Measurements from ENCODE around the gene SMTNL1.

The SMTNL1 gene

GRCh38 chr11:57499413-57499982, 37.9 kb upstream of the SMTNL1 start:
- no peaks in the 10 kb centered on the region for H3K27me3 ChIP-seq (ENCODE audit: insufficient read depth, low read length)
- H3K27ac ChIP-seq (ENCODE audit: low read depth, low read length): peak overlapping the region; percentile 25; the same call in 1 of the 2 replicates
- peaks cover 8% of the 10 kb centered on the region for H3K4me1 ChIP-seq (ENCODE audit: insufficient read depth, low read length)
- peak overlapping the region; percentile 64; the same call in 1 of the 2 replicates for H3K9ac ChIP-seq (ENCODE audit: low read depth, low read length)
- H3K4me3 ChIP-seq (ENCODE audit: low read length): peak overlapping the region; percentile 26
- WGBS: 6% methylated on average over 35 of the region's 35 CpGs
- peaks cover 4% of the 10 kb centered on the region; the same call in 1 of the 2 replicates for H3K36me3 ChIP-seq (ENCODE audit: insufficient read depth, low read length)
- no peaks in the 10 kb centered on the region for H3K9me3 ChIP-seq (ENCODE audit: insufficient read depth, low read depth, low read length)

DNA sequence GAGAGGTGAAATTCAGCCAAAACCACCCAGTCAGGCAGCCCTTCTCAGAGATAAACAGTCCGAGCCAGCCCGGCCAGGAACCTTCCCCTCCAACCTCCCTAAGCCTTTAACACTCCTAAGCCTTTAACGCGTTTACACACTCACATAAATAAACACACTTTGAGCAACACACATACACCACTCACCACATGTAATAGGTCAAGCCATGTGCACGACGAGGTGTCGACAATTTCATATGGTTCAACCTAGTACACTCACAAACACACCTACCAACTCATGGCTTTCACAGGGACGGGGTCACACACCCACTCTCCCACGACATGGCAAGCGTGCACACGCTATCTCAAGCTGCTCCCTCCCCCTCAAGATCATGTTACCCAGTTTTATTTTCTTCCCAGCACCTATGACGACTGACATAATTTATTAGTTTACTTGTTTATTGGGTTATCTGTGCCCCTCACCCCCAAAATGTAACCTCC, 37.4 kb upstream of the SMTNL1 start:
- Histone ChIP-seq H3K4me1 (ENCODE audit: insufficient read depth, low read length) (peaks cover 8% of the 10 kb centered on the region), H3K27me3 (ENCODE audit: insufficient read depth, low read length) (no peaks in the 10 kb centered on the region), H3K9ac (ENCODE audit: low read depth, low read length) (no peak overlapping the region), H3K36me3 (ENCODE audit: insufficient read depth, low read length) (peaks cover 4% of the 10 kb centered on the region; the same call in 1 of the 2 replicates), H3K27ac (ENCODE audit: low read depth, low read length) (peak overlapping the region; percentile 25; the same call in 1 of the 2 replicates), H3K4me3 (ENCODE audit: low read length) (peak overlapping the region; percentile 26), H3K9me3 (ENCODE audit: insufficient read depth, low read depth, low read length) (no peaks in the 10 kb centered on the region)
- WGBS: 39% methylated on average over 11 of the region's 12 CpGs

DNA sequence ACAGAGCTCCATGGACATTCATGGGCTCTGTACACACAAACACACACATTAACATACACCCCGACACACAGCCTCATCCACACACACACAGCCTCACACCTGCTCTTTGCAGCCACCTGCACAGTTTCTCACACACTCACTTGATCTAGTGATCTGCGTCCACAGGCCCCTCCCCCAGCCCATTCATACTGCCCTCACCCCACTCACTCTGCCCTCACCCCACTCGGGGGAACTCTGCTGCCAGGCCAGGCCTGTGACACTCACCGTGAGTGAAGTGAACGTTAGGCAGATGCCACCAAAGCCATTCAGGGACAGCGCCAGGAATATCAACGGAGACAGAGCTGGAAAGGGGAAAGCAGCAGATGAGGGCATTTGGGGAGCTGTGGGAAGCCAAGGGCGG, 36.9 kb upstream of the SMTNL1 start:
- peaks cover 8% of the 10 kb centered on the region for H3K4me1 ChIP-seq (ENCODE audit: insufficient read depth, low read length)
- no peaks in the 10 kb centered on the region for H3K27me3 ChIP-seq (ENCODE audit: insufficient read depth, low read length)
- no peak overlapping the region for H3K9ac ChIP-seq (ENCODE audit: low read depth, low read length)
- 83% methylated on average over 8 of the region's 8 CpGs for WGBS
- no peak overlapping the region for H3K27ac ChIP-seq (ENCODE audit: low read depth, low read length)
- no peaks in the 10 kb centered on the region for H3K9me3 ChIP-seq (ENCODE audit: insufficient read depth, low read depth, low read length)
- peaks cover 4% of the 10 kb centered on the region; the same call in 1 of the 2 replicates for H3K36me3 ChIP-seq (ENCODE audit: insufficient read depth, low read length)
- H3K4me3 ChIP-seq (ENCODE audit: low read length): no peak overlapping the region

- H3K9me3 ChIP-seq (ENCODE audit: insufficient read depth, low read depth, low read length): no peaks in the 10 kb centered on the region
- no peaks in the 10 kb centered on the region for H3K27me3 ChIP-seq (ENCODE audit: insufficient read depth, low read length)
- no peak overlapping the region for H3K27ac ChIP-seq (ENCODE audit: low read depth, low read length)
- WGBS: 88% methylated on average over 15 of the region's 15 CpGs
- H3K9ac ChIP-seq (ENCODE audit: low read depth, low read length): no peak overlapping the region
- peaks cover 8% of the 10 kb centered on the region for H3K4me1 ChIP-seq (ENCODE audit: insufficient read depth, low read length)
- H3K4me3 ChIP-seq (ENCODE audit: low read length): no peak overlapping the region
- H3K36me3 ChIP-seq (ENCODE audit: insufficient read depth, low read length): no peaks in the 10 kb centered on the region; the same call in 1 of the 2 replicates
Observed at GRCh38 chr11:57500926-57501325, 36.5 kb upstream of the SMTNL1 start.

- Histone ChIP-seq H3K27me3 (ENCODE audit: insufficient read depth, low read length) (no peaks in the 10 kb centered on the region), H3K4me1 (ENCODE audit: insufficient read depth, low read length) (peaks cover 8% of the 10 kb centered on the region), H3K9me3 (ENCODE audit: insufficient read depth, low read depth, low read length) (no peaks in the 10 kb centered on the region), H3K9ac (ENCODE audit: low read depth, low read length) (no peak overlapping the region), H3K36me3 (ENCODE audit: insufficient read depth, low read length) (no peaks in the 10 kb centered on the region), H3K4me3 (ENCODE audit: low read length) (no peak overlapping the region), H3K27ac (ENCODE audit: low read depth, low read length) (no peak overlapping the region)
- WGBS: 89% methylated on average over 4 of the region's 4 CpGs
Observed at GRCh38 chr11:57501953-57502352, 35.4 kb upstream of the SMTNL1 start.

DNA sequence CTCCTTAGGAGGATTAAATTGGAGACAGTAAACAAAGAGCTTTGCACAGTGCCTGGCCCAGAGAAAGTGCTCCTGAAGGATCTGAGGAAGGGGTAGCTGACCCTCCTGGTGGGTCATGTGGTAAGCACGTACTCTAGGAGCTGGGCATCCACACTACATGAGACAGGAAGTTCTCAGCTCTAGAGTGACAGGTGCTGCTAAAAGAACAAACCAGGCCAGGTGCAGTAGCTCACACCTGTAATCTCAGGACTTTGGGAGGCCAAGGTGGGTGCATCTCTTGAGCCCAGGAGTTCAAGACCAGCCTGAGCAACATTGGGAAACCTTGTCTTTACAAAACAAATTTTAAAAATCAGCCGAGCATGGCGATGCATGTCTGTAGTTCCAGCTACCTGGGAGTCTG, 35.0 kb upstream of the SMTNL1 start:
- Histone ChIP-seq H3K27me3 (ENCODE audit: insufficient read depth, low read length) (no peaks in the 10 kb centered on the region), H3K36me3 (ENCODE audit: insufficient read depth, low read length) (no peaks in the 10 kb centered on the region), H3K27ac (ENCODE audit: low read depth, low read length) (no peak overlapping the region), H3K9ac (ENCODE audit: low read depth, low read length) (no peak overlapping the region), H3K9me3 (ENCODE audit: insufficient read depth, low read depth, low read length) (no peaks in the 10 kb centered on the region), H3K4me3 (ENCODE audit: low read length) (no peak overlapping the region), H3K4me1 (ENCODE audit: insufficient read depth, low read length) (peaks cover 8% of the 10 kb centered on the region)
- WGBS: 86% methylated on average over 3 of the region's 3 CpGs

- Histone ChIP-seq H3K36me3 (ENCODE audit: insufficient read depth, low read length) (no peaks in the 10 kb centered on the region), H3K4me1 (ENCODE audit: insufficient read depth, low read length) (peaks cover 8% of the 10 kb centered on the region), H3K9me3 (ENCODE audit: insufficient read depth, low read depth, low read length) (no peaks in the 10 kb centered on the region), H3K9ac (ENCODE audit: low read depth, low read length) (no peak overlapping the region), H3K4me3 (ENCODE audit: low read length) (no peak overlapping the region), H3K27me3 (ENCODE audit: insufficient read depth, low read length) (no peaks in the 10 kb centered on the region), H3K27ac (ENCODE audit: low read depth, low read length) (no peak overlapping the region)
Observed at GRCh38 chr11:57502870-57503269, 34.5 kb upstream of the SMTNL1 start.

DNA sequence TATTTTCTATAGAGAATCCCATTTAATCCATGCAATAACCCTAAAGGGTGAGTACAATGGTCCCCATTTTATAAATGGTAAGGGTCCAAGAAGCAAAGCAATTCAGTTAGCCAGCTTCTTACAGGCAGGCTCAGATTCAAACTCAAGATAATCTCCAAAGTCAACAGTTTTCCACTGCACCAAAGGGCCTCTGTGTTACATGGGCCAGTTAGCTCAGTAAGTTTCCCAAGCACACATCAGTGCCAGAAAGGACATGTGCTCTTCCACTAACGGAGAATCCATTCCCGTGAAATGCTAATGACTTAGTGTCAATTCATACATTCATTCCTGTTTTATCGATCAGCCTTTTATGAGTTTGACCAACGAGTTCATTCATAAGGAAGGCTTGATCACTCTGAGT, 32.9 kb upstream of the SMTNL1 start:
- no peaks in the 10 kb centered on the region for H3K27me3 ChIP-seq (ENCODE audit: insufficient read depth, low read length)
- H3K9ac ChIP-seq (ENCODE audit: low read depth, low read length): no peak overlapping the region
- no peaks in the 10 kb centered on the region for H3K9me3 ChIP-seq (ENCODE audit: insufficient read depth, low read depth, low read length)
- no peak overlapping the region for H3K27ac ChIP-seq (ENCODE audit: low read depth, low read length)
- H3K36me3 ChIP-seq (ENCODE audit: insufficient read depth, low read length): no peaks in the 10 kb centered on the region
- peaks cover 8% of the 10 kb centered on the region for H3K4me1 ChIP-seq (ENCODE audit: insufficient read depth, low read length)
- 92% methylated on average over 4 of the region's 4 CpGs for WGBS
- H3K4me3 ChIP-seq (ENCODE audit: low read length): no peak overlapping the region

DNA sequence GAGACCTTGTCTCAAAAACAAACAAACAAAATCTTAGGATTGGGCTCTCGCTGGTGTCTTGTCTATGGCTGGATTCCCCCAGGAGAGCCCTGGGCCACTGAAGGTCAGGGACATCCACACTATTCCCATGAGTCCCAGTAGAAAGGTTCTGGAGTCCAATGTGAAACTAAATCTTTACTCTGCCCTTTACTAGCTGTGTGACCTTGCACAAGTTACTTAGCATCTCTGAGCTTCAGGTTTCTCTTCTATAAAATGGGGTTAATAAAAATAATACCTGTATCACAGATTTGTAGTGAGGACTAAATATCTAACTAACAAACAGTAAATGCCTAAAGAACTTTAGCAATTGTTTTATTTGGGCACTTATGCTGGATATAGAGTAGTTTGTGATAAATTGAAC, 30.9 kb upstream of the SMTNL1 start:
- Histone ChIP-seq H3K4me1 (ENCODE audit: insufficient read depth, low read length) (no peaks in the 10 kb centered on the region), H3K27me3 (ENCODE audit: insufficient read depth, low read length) (no peaks in the 10 kb centered on the region), H3K9ac (ENCODE audit: low read depth, low read length) (no peak overlapping the region), H3K9me3 (ENCODE audit: insufficient read depth, low read depth, low read length) (no peaks in the 10 kb centered on the region), H3K4me3 (ENCODE audit: low read length) (no peak overlapping the region), H3K27ac (ENCODE audit: low read depth, low read length) (no peak overlapping the region), H3K36me3 (ENCODE audit: insufficient read depth, low read length) (no peaks in the 10 kb centered on the region)
- WGBS: 93% methylated on average over 1 of the region's 1 CpG

DNA sequence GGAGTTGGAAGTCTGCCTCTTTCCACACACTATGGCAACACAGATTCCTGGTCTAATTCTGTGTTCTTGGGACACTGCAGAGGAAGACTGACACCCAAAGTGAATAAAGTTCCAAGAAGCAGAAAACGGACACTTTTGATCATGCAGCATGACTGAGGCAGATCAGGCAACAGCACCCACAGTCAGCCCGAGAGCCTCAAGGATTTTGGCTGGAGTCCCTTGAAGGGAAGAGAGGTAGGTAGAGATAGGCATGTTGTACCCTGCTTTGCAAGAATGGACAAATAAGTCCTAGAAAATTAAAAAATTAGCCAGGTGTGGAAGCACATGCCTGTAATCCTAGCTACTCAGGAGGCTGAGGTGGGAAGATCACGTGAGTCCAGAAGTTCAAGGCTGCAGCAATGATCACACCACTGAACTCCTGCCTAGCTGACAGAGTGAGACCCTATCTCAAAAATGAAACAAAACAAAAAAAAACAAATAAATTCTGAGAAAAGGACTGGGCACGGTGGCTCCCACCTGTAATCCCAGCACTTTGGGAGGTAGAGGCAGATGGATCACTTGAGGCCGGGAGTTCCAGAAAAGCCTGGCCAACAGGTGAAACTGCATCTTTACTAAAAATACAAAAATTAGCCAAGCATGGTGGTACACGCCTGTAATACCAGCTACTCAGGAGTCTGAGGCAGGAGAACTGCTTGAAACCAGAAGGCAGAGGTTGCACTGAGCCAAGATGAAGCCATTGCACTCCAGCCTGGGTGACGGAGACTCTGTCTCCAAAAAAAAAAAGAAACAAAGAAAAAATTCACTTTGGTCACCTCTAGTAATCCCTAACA, 28.8 kb upstream of the SMTNL1 start:
- Histone ChIP-seq H3K36me3 (ENCODE audit: insufficient read depth, low read length) (no peaks in the 10 kb centered on the region), H3K4me1 (ENCODE audit: insufficient read depth, low read length) (no peaks in the 10 kb centered on the region), H3K9me3 (ENCODE audit: insufficient read depth, low read depth, low read length) (no peaks in the 10 kb centered on the region), H3K27me3 (ENCODE audit: insufficient read depth, low read length) (peaks cover 4% of the 10 kb centered on the region; the same call in 1 of the 2 replicates), H3K27ac (ENCODE audit: low read depth, low read length) (no peak overlapping the region), H3K9ac (ENCODE audit: low read depth, low read length) (no peak overlapping the region), H3K4me3 (ENCODE audit: low read length) (no peak overlapping the region)
- 90% methylated on average over 7 of the region's 7 CpGs for WGBS

GRCh38 chr11:57511741-57512430, 25.5 kb upstream of the SMTNL1 start:
- Histone ChIP-seq H3K36me3 (ENCODE audit: insufficient read depth, low read length) (no peaks in the 10 kb centered on the region), H3K4me3 (ENCODE audit: low read length) (no peak overlapping the region), H3K27ac (ENCODE audit: low read depth, low read length) (no peak overlapping the region), H3K9ac (ENCODE audit: low read depth, low read length) (no peak overlapping the region), H3K27me3 (ENCODE audit: insufficient read depth, low read length) (peaks cover 38% of the 10 kb centered on the region), H3K4me1 (ENCODE audit: insufficient read depth, low read length) (peaks cover 3% of the 10 kb centered on the region; the same call in 1 of the 2 replicates), H3K9me3 (ENCODE audit: insufficient read depth, low read depth, low read length) (no peaks in the 10 kb centered on the region)
- WGBS: 91% methylated on average over 6 of the region's 6 CpGs

All from HUES64 (cell line).